Activated CD8-positive, alpha-beta T cell treated with anti-CD3 and anti-CD28 coated beads for 36 hours (primary cell): ENCODE results near the gene ZNF280D. TPM values are rescaled to one million over a fixed set of nuclear protein-coding genes. Genes with fewer than 3 reads are reported as not detected.

Experiments used
- ATAC-seq: fragments of 200-7000 bp; cut with Tn5 transposase; one replicate; pipeline ENCODE4 v1.10.0; 2021; ENCODE audit warnings: mild to moderate bottlenecking, moderate library complexity
- CTCF ChIA-PET: fragments of 350-600 bp; sonication (Branson Sonifier 250); formaldehyde crosslinking; loops from one replicate; lab custom pipeline; 2021; ENCODE audit warnings: antibody characterized with exemption; lab: Charles Lee
- POLR2A ChIA-PET: fragments of 350-600 bp; sonication (Branson Sonifier 250); formaldehyde crosslinking; loops from one replicate; lab custom pipeline; 2021; ENCODE audit warnings: antibody characterized with exemption; lab: Charles Lee
- DNase-seq: peaks from one replicate; pipeline ENCODE4 v3.0.0-alpha.2; 2020
- H3K27ac Mint-ChIP-seq: one replicate; pipeline ENCODE4 v1.8.0; 2021; ENCODE audit warnings: mild to moderate bottlenecking, mixed read lengths
- H3K27me3 Mint-ChIP-seq: one replicate; pipeline ENCODE4 v1.8.0; 2021; ENCODE audit warnings: mixed read lengths
- H3K36me3 Mint-ChIP-seq: one replicate; pipeline ENCODE4 v1.8.0; 2021; ENCODE audit warnings: low read depth, mixed read lengths
- H3K4me1 Mint-ChIP-seq: one replicate; pipeline ENCODE4 v1.8.0; 2021; ENCODE audit warnings: low read depth, mixed read lengths
- H3K4me3 Mint-ChIP-seq: one replicate; pipeline ENCODE4 v1.8.0; 2021; ENCODE audit warnings: mild to moderate bottlenecking, moderate library complexity, mixed read lengths
- H3K9me3 Mint-ChIP-seq: one replicate; pipeline ENCODE4 v1.8.0; 2021; ENCODE audit warnings: mixed read lengths
- intact Hi-C: fragments of 100-400 bp; cut with micrococcal nuclease; formaldehyde crosslinking; loops from one replicate; pipeline ENCODE4 v1.10.0; 2022
- total RNA-seq, 2 experiments: library from RNA; stranded (reverse); gene quantifications; one replicate each; pipeline ENCODE4 v1.2.3, GENCODE V29; 2021
- TF ChIP-seq, protein P1 (sequence below): fragments of 200-600 bp; IDR thresholded peaks from one replicate; pipeline ENCODE4 v1.8.0; 2022; ENCODE audit warnings: antibody characterized with exemption, mild to moderate bottlenecking

Gene ZNF280D
- total RNA-seq, 2 experiments from 2014 or later = 16.2 to 17.0 TPM

DNA sequence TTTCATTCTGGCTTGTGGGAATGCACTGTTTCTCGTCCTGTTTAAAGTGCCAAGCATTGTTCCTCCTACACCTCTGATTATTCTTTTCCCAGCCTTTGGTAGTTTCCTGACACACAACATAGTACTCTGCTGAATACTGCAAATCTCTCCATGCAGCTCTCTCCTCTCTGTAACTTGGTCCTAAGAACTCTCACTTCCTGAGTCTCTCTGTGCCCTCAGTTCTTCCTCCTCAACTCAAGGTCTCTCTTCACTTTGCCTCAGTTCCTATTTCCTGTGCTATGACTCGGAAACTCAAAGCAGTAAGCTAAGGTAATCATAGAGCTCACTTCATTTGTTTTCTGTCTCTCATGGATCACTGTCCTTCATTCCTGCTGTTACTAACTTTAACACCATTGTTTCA, 113.4 kb downstream of the ZNF280D start:
- ChIA-PET POLR2A (interaction anchor here (0.6 kb wide), 1 partner anchor 636 kb away, joined by 4 read pairs; no protein-coding TSS in a partner anchor), CTCF (no interaction called here)
- peaks cover 1% of the 10 kb centered on the region for H3K27me3 Mint-ChIP-seq

GRCh38 chr15:56617628-56618027, 115.7 kb downstream of the ZNF280D start:
- POLR2A ChIA-PET = no interaction called here
- ATAC-seq (no peak), DNase-seq (no peak)
- Mint-ChIP-seq H3K4me1 (peaks cover 9% of the 10 kb centered on the region), H3K27me3 (peaks cover 3% of the 10 kb centered on the region), H3K27ac (no peak overlapping the region), H3K4me3 (no peak overlapping the region), H3K36me3 (peaks cover 3% of the 10 kb centered on the region), H3K9me3 (peaks cover 1% of the 10 kb centered on the region)
- TF ChIP-seq, protein P1, sequence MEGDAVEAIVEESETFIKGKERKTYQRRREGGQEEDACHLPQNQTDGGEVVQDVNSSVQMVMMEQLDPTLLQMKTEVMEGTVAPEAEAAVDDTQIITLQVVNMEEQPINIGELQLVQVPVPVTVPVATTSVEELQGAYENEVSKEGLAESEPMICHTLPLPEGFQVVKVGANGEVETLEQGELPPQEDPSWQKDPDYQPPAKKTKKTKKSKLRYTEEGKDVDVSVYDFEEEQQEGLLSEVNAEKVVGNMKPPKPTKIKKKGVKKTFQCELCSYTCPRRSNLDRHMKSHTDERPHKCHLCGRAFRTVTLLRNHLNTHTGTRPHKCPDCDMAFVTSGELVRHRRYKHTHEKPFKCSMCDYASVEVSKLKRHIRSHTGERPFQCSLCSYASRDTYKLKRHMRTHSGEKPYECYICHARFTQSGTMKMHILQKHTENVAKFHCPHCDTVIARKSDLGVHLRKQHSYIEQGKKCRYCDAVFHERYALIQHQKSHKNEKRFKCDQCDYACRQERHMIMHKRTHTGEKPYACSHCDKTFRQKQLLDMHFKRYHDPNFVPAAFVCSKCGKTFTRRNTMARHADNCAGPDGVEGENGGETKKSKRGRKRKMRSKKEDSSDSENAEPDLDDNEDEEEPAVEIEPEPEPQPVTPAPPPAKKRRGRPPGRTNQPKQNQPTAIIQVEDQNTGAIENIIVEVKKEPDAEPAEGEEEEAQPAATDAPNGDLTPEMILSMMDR = no peak
- intact Hi-C loops = no loop called here
- CTCF ChIA-PET = no interaction called here

More for the DNA sequence above, 113.4 kb downstream of the ZNF280D start:
- ATAC-seq = no peak
- H3K4me3 Mint-ChIP-seq = no peak overlapping the region
- peaks cover 4% of the 10 kb centered on the region for H3K4me1 Mint-ChIP-seq
- H3K9me3 Mint-ChIP-seq = peaks cover 1% of the 10 kb centered on the region
- TF ChIP-seq, protein P1 = no peak
- no peak overlapping the region for H3K27ac Mint-ChIP-seq
- peaks cover 3% of the 10 kb centered on the region for H3K36me3 Mint-ChIP-seq
- DNase-seq = no peak
- intact Hi-C loops = no loop called here

- H3K36me3 Mint-ChIP-seq = peaks cover 3% of the 10 kb centered on the region
- no peak overlapping the region for H3K4me3 Mint-ChIP-seq
- DNase-seq (no peak), ATAC-seq (no peak)
- POLR2A ChIA-PET = no interaction called here
- H3K27ac Mint-ChIP-seq = no peak overlapping the region
- intact Hi-C loops = no loop called here
- peaks cover 3% of the 10 kb centered on the region for H3K27me3 Mint-ChIP-seq
- CTCF ChIA-PET = no interaction called here
- peaks cover 1% of the 10 kb centered on the region for H3K9me3 Mint-ChIP-seq
- peaks cover 9% of the 10 kb centered on the region for H3K4me1 Mint-ChIP-seq
- TF ChIP-seq, protein P1 = no peak
These were observed 116.8 kb downstream of the ZNF280D start for GRCh38 chr15:56616551-56616950.

DNA sequence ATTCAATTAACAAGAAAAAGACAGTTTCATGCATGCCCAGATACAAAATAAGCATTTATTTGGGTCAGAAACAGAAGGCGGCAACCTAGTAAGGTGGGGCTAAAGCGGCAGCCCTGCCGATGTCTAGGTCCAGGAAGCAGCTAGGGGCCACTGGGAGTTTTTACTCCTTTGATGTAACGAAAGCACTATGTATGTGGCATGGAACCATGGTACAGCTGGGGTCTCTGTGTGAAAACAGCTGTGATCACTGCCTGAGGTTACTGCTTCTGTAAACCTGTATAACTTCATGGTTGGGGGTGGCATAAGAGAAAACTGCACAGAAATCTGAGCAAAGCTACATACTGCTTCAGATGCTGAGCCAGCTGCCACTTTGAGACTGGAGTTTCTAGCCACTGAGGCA, 119.5 kb downstream of the ZNF280D start:
- ATAC-seq (no peak), DNase-seq (peak; percentile 15)
- TF ChIP-seq, protein P1 = no peak
- no peak overlapping the region for H3K4me3 Mint-ChIP-seq
- H3K36me3 Mint-ChIP-seq = no peaks in the 10 kb centered on the region
- H3K27me3 Mint-ChIP-seq = peaks cover 4% of the 10 kb centered on the region
- intact Hi-C loops = no loop called here
- ChIA-PET POLR2A (no interaction called here), CTCF (interaction anchor here (1.3 kb wide), 1 partner anchor 255 kb away, joined by 3 read pairs; no protein-coding TSS in a partner anchor)
- H3K4me1 Mint-ChIP-seq = peaks cover 5% of the 10 kb centered on the region
- H3K9me3 Mint-ChIP-seq = peaks cover 1% of the 10 kb centered on the region
- no peak overlapping the region for H3K27ac Mint-ChIP-seq

DNA sequence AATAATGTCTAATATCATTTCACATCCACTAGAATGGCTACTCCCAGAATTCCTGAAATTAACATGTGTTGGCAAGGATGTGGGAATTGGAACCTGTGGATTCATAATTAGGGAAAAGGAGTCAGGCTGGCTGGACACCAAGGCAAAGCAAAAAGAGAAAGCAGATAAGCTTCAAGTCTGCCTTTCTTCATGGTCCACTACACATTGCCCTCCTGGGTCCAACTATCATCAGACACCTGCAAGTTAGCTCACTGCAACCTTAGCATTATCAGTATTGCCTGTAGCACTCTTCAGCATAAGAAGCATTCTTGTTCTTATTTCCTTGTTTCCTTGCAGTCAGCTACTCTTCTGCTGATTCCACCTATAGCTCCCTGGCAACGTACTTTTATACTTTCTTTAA, 124.3 kb downstream of the ZNF280D start:
- ATAC-seq = no peak
- no peak overlapping the region for H3K4me3 Mint-ChIP-seq
- no peaks in the 10 kb centered on the region for H3K36me3 Mint-ChIP-seq
- peaks cover 7% of the 10 kb centered on the region for H3K27me3 Mint-ChIP-seq
- intact Hi-C loops = no loop called here
- CTCF ChIA-PET = no interaction called here
- peaks cover 5% of the 10 kb centered on the region for H3K9me3 Mint-ChIP-seq
- H3K27ac Mint-ChIP-seq = no peak overlapping the region
- H3K4me1 Mint-ChIP-seq = peaks cover 13% of the 10 kb centered on the region
- TF ChIP-seq, protein P1 = no peak
- no peak for DNase-seq
- POLR2A ChIA-PET = no interaction called here
